BJ (cell line): ENCODE results near the gene STK32C. TPM values are rescaled to one million over a fixed set of nuclear protein-coding genes. Genes with fewer than 3 reads are reported as not detected.

Experiments
- CTCF ChIA-PET: fragments of 350-600 bp; formaldehyde crosslinking; extraction: SDS; loops from one replicate; lab custom pipeline; 2021; ENCODE audit warnings: antibody characterized with exemption, inconsistent platforms; lab: Yijun Ruan, JAX
- POLR2A ChIA-PET: fragments of 300-600 bp; sonication (Branson Sonifier 250); formaldehyde crosslinking; extraction: SDS; loops from one replicate; lab custom pipeline; 2021; ENCODE audit warnings: antibody characterized with exemption; lab: Charles Lee
- DNase-seq: peaks from one replicate; pipeline ENCODE4 v3.0.0-alpha.2; 2011; ENCODE audit warnings: low read depth
- H3K27me3 ChIP-seq: 2 replicates; pipeline ENCODE4 v1.6.0; 2011; ENCODE audit warnings: low read length; ENCODE audit not compliant: control insufficient read depth, insufficient read depth
- H3K36me3 ChIP-seq: 2 replicates; pipeline ENCODE4 v1.5.1; 2011; ENCODE audit warnings: low read length; ENCODE audit not compliant: control insufficient read depth, insufficient read depth
- H3K4me3 ChIP-seq: 2 replicates; pipeline ENCODE4 v1.5.1; 2011; ENCODE audit warnings: low read depth, mild to moderate bottlenecking, control low read depth, low read length
- CTCF ChIP-seq: IDR thresholded peaks from 2 replicates; pipeline ENCODE4 v1.5.1; 2011; ENCODE audit warnings: low read depth, mild to moderate bottlenecking, control low read depth, inconsistent platforms, low read length, moderate library complexity; ENCODE audit not compliant: insufficient read depth
- polyA plus RNA-seq: library from polyadenylated mRNA; depleted of rRNA; stranded (reverse); fragments of >200 nt; gene quantifications from 2 replicates; pipeline ENCODE4 v1.2.3, GENCODE V29; 2011

Gene STK32C
- polyA plus RNA-seq, 1 experiment = 12.1 TPM

GRCh38 chr10:132238371-132239125 is 69.2 kb downstream of the STK32C start:
- CTCF ChIA-PET = interaction anchor here (1.1 kb wide), 1 partner anchor 9 kb away, joined by 3 read pairs; no protein-coding TSS in a partner anchor

GRCh38 chr10:132237871-132238270 is 69.9 kb downstream of the STK32C start:
- CTCF ChIA-PET = interaction anchor here (1.1 kb wide), 1 partner anchor 10 kb away, joined by 3 read pairs; no protein-coding TSS in a partner anchor
- no peak for DNase-seq
- POLR2A ChIA-PET = no interaction called here

More at GRCh38 chr10:132238371-132239125, 69.2 kb downstream of the STK32C start:
- no peak for TF ChIP-seq CTCF
- no peak for DNase-seq
- no peaks in the 10 kb centered on the region for H3K36me3 ChIP-seq
- H3K27me3 ChIP-seq = no peaks in the 10 kb centered on the region
- POLR2A ChIA-PET = no interaction called here
- H3K4me3 ChIP-seq = no peak overlapping the region

GRCh38 chr10:132237396-132237795 is 70.4 kb downstream of the STK32C start:
- Histone ChIP-seq H3K4me3 (no peak overlapping the region), H3K36me3 (no peaks in the 10 kb centered on the region), H3K27me3 (no peaks in the 10 kb centered on the region)
- ChIA-PET POLR2A (no interaction called here), CTCF (interaction anchor here (1.1 to 1.2 kb wide), 3 partner anchors 10 to 150 kb away, joined by 3 to 8 read pairs (median 3); no protein-coding TSS in a partner anchor)
- DNase-seq = no peak
- TF ChIP-seq CTCF = no peak

More at GRCh38 chr10:132237871-132238270, 69.9 kb downstream of the STK32C start:
- Histone ChIP-seq H3K27me3 (no peaks in the 10 kb centered on the region), H3K4me3 (no peak overlapping the region), H3K36me3 (no peaks in the 10 kb centered on the region)
- no peak for TF ChIP-seq CTCF

- Histone ChIP-seq H3K27me3 (no peaks in the 10 kb centered on the region), H3K36me3 (no peaks in the 10 kb centered on the region), H3K4me3 (no peak overlapping the region)
- TF ChIP-seq CTCF = no peak
- DNase-seq = no peak
- POLR2A ChIA-PET = no interaction called here
- CTCF ChIA-PET = interaction anchor here (1.1 to 1.2 kb wide), 2 partner anchors 11 to 151 kb away, joined by 3 to 8 read pairs; no protein-coding TSS in a partner anchor
Measured at GRCh38 chr10:132236881-132237280, 70.9 kb downstream of the STK32C start.

GRCh38 chr10:132236161-132236560 is 71.6 kb downstream of the STK32C start:
- Histone ChIP-seq H3K4me3 (no peak overlapping the region), H3K27me3 (no peaks in the 10 kb centered on the region), H3K36me3 (no peaks in the 10 kb centered on the region)
- DNase-seq = no peak
- no peak for TF ChIP-seq CTCF
- CTCF ChIA-PET = interaction anchor here (1.2 kb wide), 1 partner anchor 12 kb away, joined by 8 read pairs; no protein-coding TSS in a partner anchor
- POLR2A ChIA-PET = no interaction called here
